ENCODE data around the gene DNM3. TPM values are rescaled to one million over a fixed set of nuclear protein-coding genes. Genes with fewer than 3 reads are reported as not detected.
A peak's percentile ranks its signal among the peaks of the same experiment; 100 is the strongest.

The DNM3 gene
- total RNA-seq, 1 donor from 2014 or later = 8.2 TPM

- peak; percentile 80 for DNase-seq
Measured at GRCh38 chr1:172442404-172442803, 601.1 kb downstream of the DNM3 start.

GRCh38 chr1:172442843-172443565 lies 601.7 kb downstream of the DNM3 start:
- no peak for DNase-seq

- DNase-seq = peak; percentile 92
Measured at GRCh38 chr1:172443666-172444453, 602.6 kb downstream of the DNM3 start, which contains the start of gene PIGC. TSS of gene PIGC (minus strand) at chr1:172444069. CDS start at chr1:172442622, 1,447 bp downstream.

- DNase-seq = no peak
Measured at GRCh38 chr1:172446547-172446946, 605.2 kb downstream of the DNM3 start.

- DNase-seq = no peak
Measured at GRCh38 chr1:172447641-172448040, 606.3 kb downstream of the DNM3 start.

GRCh38 chr1:172448995-172449584 lies 607.8 kb downstream of the DNM3 start:
- no peak for DNase-seq

GRCh38 chr1:172449585-172450523 lies 608.6 kb downstream of the DNM3 start:
- peak; percentile 76 for DNase-seq

GRCh38 chr1:172450524-172450885 lies 609.2 kb downstream of the DNM3 start:
- no peak for DNase-seq

- DNase-seq = no peak
Measured at GRCh38 chr1:172451002-172451443, 609.7 kb downstream of the DNM3 start.

- no peak for DNase-seq
Measured at GRCh38 chr1:172452536-172453152, 611.3 kb downstream of the DNM3 start.

GRCh38 chr1:172453153-172453545 lies 611.9 kb downstream of the DNM3 start:
- DNase-seq = no peak

- no peak for DNase-seq
Measured at GRCh38 chr1:172453607-172454006, 612.3 kb downstream of the DNM3 start.

- no peak for DNase-seq
Measured at GRCh38 chr1:172455451-172455850, 614.2 kb downstream of the DNM3 start.

GRCh38 chr1:172456344-172456769 lies 615.1 kb downstream of the DNM3 start:
- DNase-seq = no peak

GRCh38 chr1:172457479-172458130 lies 616.3 kb downstream of the DNM3 start:
- no peak for DNase-seq

GRCh38 chr1:172460177-172460576 lies 618.9 kb downstream of the DNM3 start:
- DNase-seq = no peak

- DNase-seq = no peak
Measured at GRCh38 chr1:172460887-172461315, 619.6 kb downstream of the DNM3 start.

All from dermis blood vessel endothelial cell (primary cell).